GM12891 (cell line): ENCODE data around the gene TACC2.

ENCODE experiments used
- POLR2A ChIP-seq: IDR thresholded peaks from 2 replicates; pipeline ENCODE4 v1.6.1; 2011; ENCODE audit warnings: low read depth, low read length, control low read depth
- POLR2AphosphoS5 ChIP-seq: IDR thresholded peaks from 2 replicates; pipeline ENCODE4 v1.6.1; 2011; ENCODE audit warnings: low read depth, low read length, control low read depth
- POU2F2 ChIP-seq: IDR thresholded peaks from 2 replicates; pipeline ENCODE4 v1.6.1; 2011; ENCODE audit warnings: low read depth, mild to moderate bottlenecking, control low read depth, low read length, moderate library complexity
- SPI1 ChIP-seq: IDR thresholded peaks from 2 replicates; pipeline ENCODE4 v1.6.1; 2011; ENCODE audit warnings: low read depth, low read length, control low read depth
- TAF1 ChIP-seq: IDR thresholded peaks from 2 replicates; pipeline ENCODE4 v1.6.1; 2011; ENCODE audit warnings: low read depth, low read length, control low read depth

DNA sequence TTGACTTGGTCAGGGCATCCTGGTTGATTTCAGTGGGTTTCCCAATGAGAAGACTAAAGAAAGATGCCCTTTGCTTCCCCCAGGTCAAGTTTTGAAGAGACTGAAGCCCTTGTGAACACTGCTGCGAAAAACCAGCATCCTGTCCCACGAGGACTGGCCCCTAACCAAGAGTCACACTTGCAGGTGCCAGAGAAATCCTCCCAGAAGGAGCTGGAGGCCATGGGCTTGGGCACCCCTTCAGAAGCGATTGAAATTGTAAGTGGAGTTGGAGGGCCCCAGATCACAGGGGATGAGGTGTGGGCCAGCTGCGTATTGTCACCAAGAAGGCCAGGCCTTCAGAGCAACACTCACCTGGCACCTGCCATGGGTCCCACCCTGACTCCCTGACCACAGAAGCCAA, 238.8 kb downstream of the TACC2 start:
- TF ChIP-seq POLR2AphosphoS5 (no peak), POLR2A (no peak), SPI1 (no peak), TAF1 (no peak), POU2F2 (no peak)
